HG03521 (cell line): ENCODE results near the gene VSNL1.

Experiments used
- ATAC-seq: cut with Tn5 transposase; IDR thresholded peaks from one replicate; pipeline ENCODE4 v1.9.1; 2021; ENCODE audit warnings: mild to moderate bottlenecking, moderate library complexity; ENCODE audit not compliant: unreplicated experiment

The VSNL1 gene

DNA sequence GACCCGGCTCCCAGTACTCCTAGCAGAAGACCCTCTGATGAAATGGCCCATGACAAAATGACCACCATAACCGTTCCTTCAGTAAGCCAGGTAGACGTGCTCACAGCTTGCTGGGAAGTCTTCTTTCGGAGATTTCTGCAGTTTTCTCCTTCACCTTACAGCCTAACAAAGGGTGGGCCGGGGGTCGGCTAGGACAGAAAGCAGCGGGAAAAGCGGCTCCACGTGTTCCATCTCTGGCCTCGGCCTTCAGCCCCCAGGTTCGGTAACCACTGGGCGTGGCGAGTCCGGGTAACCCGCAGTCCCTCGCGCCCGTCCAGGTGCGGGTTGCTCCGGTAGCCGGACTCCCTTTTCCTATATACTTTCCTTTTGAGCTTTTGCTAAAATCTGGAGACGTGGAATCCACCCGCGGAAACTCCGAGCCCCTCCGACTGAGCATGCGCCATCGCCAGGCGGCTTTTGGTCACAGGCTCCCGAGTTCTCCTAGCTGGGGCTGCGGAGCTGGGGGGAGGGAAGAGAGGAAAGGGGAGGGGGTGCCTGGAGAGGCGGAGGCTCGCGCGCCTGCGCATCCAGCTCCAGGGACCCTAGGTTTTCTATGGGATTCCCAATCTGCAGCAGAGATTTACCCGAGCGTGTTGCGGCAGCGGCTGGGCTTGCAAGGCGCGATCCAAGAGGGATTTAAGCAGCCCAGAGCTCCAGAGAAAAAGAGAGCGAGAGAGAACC lies at the start of gene VSNL1:
Gene VSNL1, plus strand, starts transcription at position 604 of the 720 bp plus-strand sequence. CDS start 51,379 bp downstream, outside the sequence.
- ATAC-seq: no peak

DNA sequence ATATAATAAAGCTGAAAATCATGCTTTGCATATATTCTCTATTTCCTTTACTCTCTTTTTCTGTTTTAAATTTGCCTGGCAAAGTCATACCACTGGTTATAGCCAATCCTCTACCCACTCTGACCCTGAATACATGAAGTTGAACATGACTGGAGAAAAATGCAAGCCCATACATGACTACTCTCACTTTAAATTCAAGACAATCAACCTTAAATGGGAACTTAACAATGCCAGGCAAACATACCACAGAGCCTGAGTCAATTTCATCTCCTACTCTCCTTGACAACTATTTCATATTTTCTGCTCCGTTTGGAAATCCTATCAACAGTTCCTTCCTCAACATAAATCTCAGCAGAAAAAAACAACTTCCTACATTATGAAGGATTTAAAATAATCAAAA lies 44.9 kb upstream of the VSNL1 start:
- no peak for ATAC-seq

DNA sequence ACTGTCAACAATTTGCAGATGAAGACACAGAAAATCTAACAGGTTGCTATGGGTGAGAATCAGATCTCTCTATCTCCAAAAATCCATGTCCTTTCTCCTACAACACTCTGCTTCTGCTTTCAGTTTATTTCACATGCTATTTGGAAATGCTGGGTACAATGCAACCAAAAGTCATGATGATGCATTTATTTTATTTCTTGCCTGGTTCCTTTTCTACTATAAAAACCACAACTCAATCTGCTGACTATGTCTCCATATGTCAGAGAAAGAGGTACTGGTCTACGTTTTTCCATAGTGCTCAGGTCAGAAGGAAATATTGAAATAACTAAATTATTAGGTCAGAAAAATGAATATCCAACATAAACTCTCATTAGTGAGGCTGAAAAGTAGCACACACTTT lies 42.8 kb upstream of the VSNL1 start:
- ATAC-seq: no peak

DNA sequence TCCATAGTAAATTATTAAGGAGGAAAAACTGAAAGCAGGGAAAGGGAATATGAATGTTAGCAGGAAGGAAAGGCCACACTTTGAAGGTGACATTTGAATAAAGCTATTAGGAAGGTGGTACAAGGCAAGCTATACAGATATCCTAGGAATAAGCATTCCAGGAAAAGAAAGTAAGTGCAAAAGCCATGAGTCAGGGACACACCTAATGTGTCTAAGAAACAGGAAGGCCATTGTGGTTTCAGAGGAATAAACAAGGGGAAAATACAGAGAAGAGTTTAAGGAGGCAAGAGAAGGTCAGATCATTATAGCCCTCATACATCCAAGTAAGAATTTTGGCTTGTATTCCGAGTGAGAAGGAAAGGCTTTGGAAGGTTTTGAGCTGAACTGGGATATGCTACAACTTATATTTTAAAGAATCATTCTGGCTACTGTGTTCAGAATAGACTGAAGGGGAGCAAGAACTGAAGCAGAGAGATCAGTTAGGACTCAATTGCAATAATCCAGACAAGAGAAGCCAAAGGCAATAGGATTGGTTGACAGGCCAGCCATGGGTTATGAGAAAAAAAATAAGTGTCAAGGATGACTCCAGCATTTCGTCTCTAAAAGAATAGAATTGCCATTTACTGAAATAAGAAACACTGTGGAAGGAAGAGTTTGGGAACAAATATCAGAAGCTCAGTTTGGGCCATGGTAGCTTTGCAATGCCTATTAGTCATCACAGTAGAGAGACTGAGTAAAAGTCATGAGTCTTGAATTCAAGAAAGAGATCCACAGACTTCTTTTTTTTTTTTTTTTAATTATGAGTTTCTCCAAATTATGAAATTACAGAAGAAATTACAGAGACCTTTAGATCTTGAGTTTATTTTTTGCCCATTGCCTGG lies 33.5 kb upstream of the VSNL1 start:
- ATAC-seq: no peak

DNA sequence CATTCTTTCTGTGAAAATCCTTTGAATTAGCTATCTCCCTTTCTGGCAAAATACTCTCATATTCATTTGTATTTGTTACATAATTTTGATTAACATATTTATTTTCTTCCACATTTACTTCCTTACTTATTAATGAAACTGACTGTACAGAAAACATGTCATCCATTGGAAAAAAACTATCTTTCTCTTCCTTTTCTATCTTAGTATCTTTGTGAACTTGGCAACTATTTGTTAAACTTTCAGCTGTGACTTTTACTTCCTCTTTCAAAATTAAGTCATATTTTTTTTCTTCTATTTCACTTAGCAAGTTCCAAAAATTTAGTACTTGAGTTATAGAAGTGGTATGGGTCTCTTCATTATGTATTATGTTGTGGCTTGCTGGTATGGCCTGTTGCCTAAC lies 24.8 kb upstream of the VSNL1 start:
- no peak for ATAC-seq

DNA sequence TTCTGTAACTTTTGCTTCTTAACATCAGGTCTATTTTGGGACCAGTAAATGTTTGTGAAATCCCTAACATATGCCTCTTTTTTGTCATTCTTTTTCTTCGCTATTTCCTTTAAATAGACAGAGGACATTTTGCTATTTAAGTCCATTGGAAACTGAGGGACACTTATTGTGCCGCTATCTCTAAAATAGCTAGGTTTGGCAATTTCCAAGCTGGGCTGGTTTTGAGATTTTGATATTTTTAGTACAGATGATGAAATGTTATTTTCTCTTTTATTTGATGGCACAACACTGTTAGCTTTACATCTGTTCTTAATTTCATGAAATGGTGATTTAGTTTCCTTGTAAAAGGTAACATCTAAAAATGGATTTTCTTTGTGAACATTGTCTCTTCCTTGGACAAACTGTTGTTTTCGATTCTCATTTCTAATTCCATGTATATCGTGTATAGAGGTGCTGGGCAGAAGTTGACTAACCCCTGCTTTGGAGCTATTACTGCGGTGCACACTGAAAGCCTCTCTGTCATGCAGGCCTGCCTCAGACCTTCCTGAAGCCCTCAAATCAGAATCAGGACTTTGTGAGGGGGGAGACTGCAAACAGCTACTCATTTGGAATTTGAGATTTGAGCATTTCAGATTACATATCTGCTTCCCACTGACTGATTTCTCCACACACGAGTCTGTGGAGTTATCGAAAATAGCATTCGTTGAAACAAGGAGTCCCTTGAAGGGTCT lies 22.9 kb upstream of the VSNL1 start:
- peak; percentile 2 for ATAC-seq

DNA sequence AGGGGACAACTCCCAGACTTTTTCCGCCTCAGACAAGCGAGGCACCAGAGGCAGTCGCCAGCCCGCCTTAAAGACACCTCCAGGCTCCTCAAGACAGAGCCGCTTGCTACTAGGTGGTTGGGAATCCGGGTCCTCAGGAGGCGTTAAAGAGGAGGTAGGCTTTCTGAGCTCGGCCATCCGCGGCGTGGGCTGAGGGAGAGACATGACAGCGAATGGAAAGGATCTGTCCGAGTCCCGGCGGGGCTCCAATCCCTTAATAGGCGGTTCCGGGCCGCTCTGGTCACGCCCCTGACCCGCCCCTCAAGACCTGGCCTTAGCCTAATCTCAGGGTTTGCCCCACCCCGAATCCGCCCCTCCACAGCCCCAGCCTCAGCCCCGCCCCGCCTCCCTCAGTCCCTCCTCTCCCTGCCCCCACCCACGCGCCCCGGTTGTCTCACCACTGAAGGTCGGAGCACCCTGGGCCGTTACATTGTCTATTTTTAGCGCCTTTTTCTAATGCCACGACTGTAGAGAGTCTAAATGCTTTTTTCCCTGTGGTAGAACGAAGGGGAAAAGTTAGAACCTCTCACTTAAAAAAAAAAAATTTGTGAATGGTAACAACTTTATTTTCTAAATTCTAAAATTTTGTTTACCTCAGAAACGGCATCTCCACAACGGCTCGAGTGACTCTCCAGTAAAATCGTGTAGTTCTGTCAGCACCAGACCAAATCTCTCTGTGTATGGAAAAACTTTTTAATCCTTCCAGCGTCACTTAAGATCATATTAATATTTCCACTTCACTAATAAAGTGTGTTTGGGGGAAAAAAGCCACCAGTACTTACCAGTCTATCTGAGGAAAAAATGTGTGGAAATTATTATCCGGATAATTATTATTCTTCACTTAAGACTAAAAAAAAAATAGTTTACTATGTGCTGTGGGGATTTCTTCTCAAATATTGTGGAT lies 22.0 kb upstream of the VSNL1 start, which contains the start of gene RAD51AP2:
Gene RAD51AP2, minus strand, starts transcription at position 229 of the 943 bp plus-strand sequence. Its CDS starts 25 bp downstream, at position 204.
- ATAC-seq: peak; percentile 81

DNA sequence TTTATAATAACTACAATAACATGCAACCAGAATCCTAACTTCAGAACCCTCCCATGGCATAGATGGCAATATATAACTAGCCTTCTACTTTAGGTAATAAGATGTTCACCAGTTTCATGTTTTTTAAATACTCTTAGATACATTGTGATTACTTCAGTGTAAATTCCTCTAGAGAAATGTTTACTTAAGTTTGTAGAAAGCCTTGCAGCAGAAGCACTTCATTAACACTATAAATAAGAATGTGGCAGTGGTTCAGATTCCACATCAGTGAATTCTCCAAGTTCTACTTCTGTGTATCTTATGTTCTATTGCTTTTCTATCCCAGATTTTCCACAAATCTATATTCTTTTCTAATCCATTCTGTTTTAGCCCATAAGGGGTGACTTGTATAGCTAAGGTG lies 21.0 kb upstream of the VSNL1 start:
- ATAC-seq: no peak

DNA sequence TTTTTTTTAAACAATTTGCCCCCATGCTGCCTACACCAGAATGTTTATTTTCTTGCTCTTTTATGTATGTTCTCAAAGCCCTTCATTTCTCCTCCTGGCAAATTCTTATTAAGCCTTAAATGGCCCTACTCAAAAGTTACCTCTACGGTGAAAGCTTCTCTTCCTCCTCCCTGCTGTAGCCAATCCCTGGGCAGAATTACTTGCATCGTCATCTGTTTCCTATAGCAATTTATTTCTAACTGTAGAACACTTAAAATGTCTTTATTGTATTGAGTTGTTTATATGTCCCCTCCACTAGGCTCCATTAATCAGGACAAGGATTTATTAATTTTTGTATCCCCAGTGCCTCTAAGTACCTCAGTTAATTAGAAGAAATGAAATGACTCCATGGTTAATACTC lies 19.7 kb upstream of the VSNL1 start:
- peak; percentile 38 for ATAC-seq

DNA sequence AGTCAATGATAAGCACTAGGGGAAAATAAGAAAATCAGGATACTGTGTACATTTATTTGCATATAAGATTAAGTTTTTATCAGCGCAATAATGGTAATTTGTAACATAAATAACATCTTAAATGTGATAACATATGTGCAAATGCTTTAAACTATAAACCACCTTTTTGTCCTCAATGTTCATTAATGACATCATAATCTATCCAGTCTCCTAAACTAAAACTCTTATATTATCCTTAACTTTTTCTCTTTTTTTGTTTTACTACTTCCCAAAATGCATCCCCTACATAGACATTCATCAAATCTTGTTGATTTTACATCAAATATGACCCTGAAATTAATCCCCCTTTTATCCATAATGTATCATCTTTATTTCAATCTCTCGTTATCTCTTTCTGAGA lies 18.9 kb upstream of the VSNL1 start:
- ATAC-seq: no peak

DNA sequence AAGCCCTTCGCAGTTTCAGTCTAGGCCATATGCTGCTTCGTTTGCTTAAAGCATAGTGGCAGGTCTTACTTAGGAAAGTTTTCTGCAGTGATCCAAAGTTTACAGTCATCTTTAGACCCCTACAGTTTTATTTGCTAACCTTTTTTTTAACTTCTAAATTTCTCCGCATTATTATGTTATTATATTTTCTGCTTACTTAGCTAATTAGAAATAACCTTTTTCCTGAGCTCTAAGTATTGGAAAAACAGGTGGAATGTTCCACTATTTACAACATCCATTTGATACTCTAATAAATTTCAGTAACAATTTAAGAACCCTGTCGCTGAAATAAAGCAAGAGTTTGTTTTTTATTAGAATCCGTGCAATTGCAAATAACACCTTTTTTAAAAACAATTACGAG lies 18.2 kb upstream of the VSNL1 start:
- no peak for ATAC-seq

DNA sequence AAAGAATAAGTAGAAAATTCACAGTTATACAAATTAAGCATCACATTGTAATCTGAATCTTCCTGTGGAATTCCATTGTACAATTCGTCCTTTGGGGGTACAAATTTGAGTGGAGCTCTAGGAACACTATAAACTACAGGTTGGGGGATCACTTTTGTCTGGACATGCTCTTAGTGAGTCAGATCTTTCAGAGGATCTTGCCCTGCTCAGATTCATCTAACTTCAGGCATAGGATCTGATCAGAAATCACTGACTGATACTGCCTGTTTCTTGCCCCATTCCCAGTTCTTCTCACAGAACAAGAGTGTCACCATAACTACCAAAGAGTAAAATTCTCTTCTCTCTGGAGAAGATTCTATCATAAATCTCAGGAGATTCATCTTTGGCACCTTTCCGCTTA lies 10.7 kb upstream of the VSNL1 start:
- ATAC-seq: no peak

DNA sequence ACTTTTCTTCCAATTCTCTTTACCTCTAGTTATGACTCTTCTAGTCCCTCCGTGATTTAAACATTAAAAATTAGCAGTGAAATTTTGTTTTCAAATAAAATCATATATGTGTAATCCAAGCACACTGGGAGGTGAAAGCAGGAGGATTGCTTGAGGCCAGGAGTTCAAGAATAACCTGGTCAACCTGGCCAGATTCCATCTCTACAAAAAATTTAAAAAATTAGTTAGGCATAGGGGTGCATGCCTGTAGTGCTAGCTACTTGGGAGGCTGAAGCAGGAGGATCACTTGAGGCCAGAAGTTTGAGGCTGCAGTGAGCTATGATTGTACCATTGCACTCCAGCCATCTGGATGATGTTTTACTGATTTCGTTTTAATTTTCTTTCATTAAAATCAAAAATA lies 7.0 kb upstream of the VSNL1 start:
- no peak for ATAC-seq

DNA sequence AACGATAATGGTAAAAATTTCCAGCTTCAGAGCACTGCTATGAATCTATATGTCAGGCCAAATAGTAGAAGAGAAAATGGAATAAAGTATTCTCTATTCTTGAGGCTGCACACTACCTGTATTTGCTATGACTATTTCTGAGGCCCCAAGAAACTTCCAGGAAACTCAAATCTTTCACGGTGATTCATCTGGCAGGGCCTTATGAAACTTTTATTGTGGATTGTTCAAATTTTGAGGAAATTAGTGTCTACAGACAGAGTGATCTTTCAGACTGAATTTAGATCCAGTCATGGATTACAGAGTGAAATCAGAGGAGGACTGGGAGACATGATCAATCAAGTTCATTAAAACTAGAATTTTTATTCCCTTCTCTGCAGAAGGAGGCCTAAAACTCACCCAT lies 4.1 kb upstream of the VSNL1 start:
- ATAC-seq: no peak

DNA sequence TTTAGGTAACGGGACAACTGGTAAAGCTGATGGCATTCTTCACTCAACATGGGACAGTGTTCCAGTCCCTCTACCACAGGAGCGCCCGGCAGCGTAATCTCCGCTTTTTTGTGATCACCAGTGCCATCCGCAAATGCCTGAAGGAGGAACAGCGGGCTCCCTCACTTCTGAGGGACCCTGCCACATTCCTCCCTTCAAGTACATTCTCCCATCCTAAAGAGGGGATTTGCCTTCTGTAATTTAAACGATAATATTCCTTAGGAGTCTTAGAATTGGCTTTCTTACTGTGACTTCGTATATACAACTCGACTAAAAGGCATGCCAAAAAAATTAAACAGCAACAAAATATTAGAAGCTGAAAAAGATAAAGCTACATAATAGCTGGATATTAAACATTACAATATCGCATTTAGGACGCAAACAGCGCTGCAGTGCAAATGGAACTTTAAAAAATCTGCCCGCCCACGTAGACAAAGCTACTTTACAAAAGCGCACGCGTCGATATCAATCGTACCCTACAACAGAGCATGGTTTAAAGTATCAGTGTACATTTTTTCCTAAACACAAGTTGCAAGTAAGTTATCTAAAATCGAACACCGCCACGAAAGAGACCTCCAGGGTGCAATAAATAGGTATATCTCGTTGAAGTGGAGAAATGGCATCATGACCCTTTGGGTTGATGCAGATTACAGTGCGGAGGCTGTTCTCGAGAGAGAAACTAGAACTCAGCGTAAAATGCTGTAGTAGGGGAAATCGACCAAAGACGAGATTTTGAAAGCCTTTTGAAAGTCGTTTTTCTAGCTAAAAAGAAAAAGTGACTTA lies 2.3 kb upstream of the VSNL1 start:
- peak; percentile 33 for ATAC-seq

DNA sequence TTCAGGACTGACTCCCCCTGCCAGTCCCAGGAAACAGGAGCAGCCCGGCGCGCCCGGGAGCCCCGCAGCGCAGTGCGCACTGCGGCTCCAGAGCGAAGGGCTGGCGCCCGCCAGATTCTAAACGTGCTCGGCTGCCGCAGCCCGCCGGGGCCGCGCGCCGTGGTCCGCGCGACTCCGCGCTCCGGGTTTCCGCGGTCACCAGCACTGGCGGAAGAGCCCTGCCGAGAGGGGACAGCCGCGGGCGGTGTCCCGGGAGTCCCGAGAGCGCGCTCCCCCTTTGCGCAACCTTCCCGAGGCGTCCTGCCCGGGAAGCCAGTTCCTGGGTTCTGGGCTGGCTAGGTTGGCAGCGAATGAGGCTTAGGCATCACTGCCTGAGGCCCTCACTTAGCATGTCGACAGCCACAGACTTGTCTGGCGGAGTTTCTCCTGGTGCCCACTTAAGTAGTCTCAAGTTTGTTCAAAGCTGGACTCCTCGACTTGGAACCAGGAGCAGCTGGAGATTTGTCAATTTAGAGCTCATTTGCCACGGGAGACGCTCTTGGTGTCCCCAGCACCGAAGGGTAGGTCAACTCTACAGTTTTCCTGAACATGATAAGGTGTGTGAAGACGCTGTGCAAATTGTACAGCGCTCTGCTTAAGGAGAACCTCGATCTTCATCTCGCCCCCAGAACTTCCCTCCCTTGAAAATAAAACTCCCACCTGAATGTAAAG lies 1.5 kb upstream of the VSNL1 start:
- ATAC-seq: peak; percentile 64

DNA sequence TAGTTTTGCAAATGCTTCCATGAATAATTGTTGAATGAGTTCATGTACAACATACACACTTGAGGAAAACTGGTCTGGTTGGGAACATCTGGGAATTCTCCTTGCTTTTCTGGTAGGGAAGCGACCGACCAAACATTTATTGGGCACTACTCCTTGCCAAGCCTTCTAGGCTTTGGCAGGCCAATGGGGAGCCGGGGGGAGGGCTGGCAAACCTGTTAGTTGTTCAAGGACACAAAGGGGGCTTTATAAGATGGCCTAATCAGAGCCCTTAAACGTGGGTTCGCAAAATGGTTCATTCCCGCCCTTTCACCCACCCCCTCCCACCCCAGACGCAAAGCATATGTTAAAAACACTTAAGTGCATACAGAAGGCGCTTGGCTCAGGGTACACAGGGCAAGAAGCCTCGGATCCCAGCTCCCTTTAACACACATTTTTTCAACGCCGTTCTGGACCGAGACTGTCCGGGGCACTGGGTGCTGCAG lies 844 bp upstream of the VSNL1 start:
- ATAC-seq: no peak

DNA sequence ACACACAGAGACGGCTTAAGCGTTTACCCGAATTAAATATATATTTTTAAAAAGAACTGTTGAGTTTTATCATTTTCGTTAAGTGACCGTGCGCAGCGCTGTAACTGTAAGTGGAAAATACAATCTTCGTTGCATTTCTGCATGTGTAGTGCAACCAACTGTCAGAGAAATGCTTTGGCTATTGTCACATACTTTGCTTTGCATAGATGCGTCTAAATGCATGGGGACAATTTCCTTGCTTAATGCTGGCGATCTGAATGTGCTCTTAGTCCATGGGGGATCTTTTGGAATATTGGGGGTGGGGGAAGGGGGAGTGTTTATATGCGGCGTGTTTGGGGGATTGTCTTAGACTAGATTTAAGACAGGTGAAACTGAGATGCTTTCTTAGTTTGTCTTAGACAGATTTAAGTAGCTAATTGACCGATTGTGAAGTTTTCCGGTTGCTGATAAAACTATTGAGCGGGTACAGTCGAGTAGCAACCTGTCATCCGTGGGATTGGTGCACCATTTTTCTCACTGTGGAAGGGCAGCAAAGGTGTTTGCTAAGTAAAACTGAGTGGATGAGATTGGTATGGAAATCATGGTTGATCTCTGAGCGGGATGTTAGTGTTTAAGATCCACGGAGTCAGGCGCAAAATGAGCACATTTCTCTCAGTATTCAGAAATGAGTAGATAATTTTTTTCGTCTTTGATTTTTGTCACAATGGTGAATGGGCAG lies 476 bp downstream of the VSNL1 start:
- ATAC-seq: no peak
